HG02973 (cell line): Measurements from ENCODE around the gene LTV1.
A peak's percentile ranks its signal among the peaks of the same experiment; 100 is the strongest.

Experiments used
- ATAC-seq: cut with Tn5 transposase; IDR thresholded peaks from one replicate; pipeline ENCODE4 v1.9.1; 2021; ENCODE audit warnings: moderate library complexity; ENCODE audit not compliant: unreplicated experiment

LTV1 gene

GRCh38 chr6:143884216-143884900 lies 41.2 kb downstream of the LTV1 start:
- ATAC-seq, result no peak

GRCh38 chr6:143885116-143885515 lies 42.0 kb downstream of the LTV1 start:
- ATAC-seq, result no peak

- no peak for ATAC-seq
These were observed 51.5 kb downstream of the LTV1 start for GRCh38 chr6:143894655-143895054.

- no peak for ATAC-seq
These were observed 53.2 kb downstream of the LTV1 start for GRCh38 chr6:143896126-143896860.

- no peak for ATAC-seq
These were observed 57.2 kb downstream of the LTV1 start for GRCh38 chr6:143900358-143900757.

- peak; percentile 98 for ATAC-seq
These were observed 59.0 kb downstream of the LTV1 start for GRCh38 chr6:143901885-143902750.

- ATAC-seq, result no peak
These were observed 59.7 kb downstream of the LTV1 start for GRCh38 chr6:143902827-143903226.

GRCh38 chr6:143911028-143911427 lies 67.9 kb downstream of the LTV1 start:
- no peak for ATAC-seq

- ATAC-seq, result no peak
These were observed 69.5 kb downstream of the LTV1 start for GRCh38 chr6:143912671-143913070.
